Adipose tissue (tissue), 3 donors: ENCODE measurements around the gene SEC14L5. TPM values are rescaled to one million over a fixed set of nuclear protein-coding genes. Genes with fewer than 3 reads are reported as not detected.

Experiments used
- H3K27ac ChIP-seq: one replicate; pipeline ENCODE4 v1.5.1; 2013; ENCODE audit warnings: low read depth, low read length
- WGBS, 3 donors: extraction: QIAGEN DNeasy Blood & Tissue Kit; methylation state at CpG; one replicate each; pipeline ENCODE4 v1.1.7; 2013; 5-methylcytosine and 5-hydroxymethylcytosine counted together
- polyA plus RNA-seq, 3 donors: library from polyadenylated mRNA; stranded (reverse); fragments of 200-250 nt; gene quantifications; one replicate each; pipeline ENCODE4 v1.2.3, GENCODE V29; 2013
- donor health status: healthy with polysubstance abuse.
- donor health status: Bipolar disorder and iron deficiency.
- donor health status: healthy.

Gene SEC14L5
- polyA plus RNA-seq, 3 donors = 0.24 to 0.67 (median 0.27) TPM

- H3K27ac ChIP-seq = no peak overlapping the region
- WGBS, 3 donors = 34 to 49% (median 46%) methylated on average over 8 of the region's 8 CpGs
Measured at GRCh38 chr16:4972938-4973587, 14.9 kb downstream of the SEC14L5 start.

GRCh38 chr16:4976079-4976478 lies 17.9 kb downstream of the SEC14L5 start:
- H3K27ac ChIP-seq = no peak overlapping the region
- WGBS, 3 donors = 68 to 88% (median 83%) methylated on average over 2 of the region's 2 CpGs

- no peak overlapping the region for H3K27ac ChIP-seq
- WGBS, 3 donors = 30 to 85% (median 84%) methylated on average over 5 of the region's 5 CpGs
Measured at GRCh38 chr16:4976611-4977145, 18.5 kb downstream of the SEC14L5 start.

DNA sequence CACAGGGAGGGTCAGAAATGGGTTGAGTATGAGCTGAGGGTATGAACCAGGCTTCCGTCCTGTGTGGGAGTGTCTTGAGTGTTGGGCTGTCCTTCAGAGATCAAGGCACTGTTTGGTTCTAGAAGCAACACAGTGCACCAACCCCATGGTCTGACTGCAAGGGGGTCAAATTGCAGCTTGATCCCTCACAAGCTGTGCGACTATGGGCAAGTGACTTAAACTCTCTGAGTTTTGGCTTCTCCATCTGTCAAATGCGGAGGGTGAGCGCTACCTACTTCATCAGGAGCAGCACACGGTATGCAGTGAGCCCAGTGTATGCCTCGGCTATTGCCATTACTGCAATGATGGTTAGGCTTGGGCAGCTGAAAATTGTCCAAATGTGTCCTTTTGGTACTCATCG lies 21.0 kb downstream of the SEC14L5 start:
- WGBS, 3 donors = 81 to 90% (median 85%) methylated on average over 7 of the region's 7 CpGs
- H3K27ac ChIP-seq = no peak overlapping the region

GRCh38 chr16:4979736-4980660 lies 21.9 kb downstream of the SEC14L5 start:
- H3K27ac ChIP-seq = no peak overlapping the region
- 67 to 83% (median 73%) methylated on average over 25 of the region's 25 CpGs for WGBS, 3 donors

GRCh38 chr16:4980691-4981090 lies 22.6 kb downstream of the SEC14L5 start:
- H3K27ac ChIP-seq = no peak overlapping the region
- WGBS, 3 donors = 72 to 80% (median 74%) methylated on average over 10 of the region's 10 CpGs

- no peak overlapping the region for H3K27ac ChIP-seq
- 71 to 81% (median 76%) methylated on average over 7 of the region's 7 CpGs for WGBS, 3 donors
Measured at GRCh38 chr16:4981473-4981872, 23.3 kb downstream of the SEC14L5 start.

DNA sequence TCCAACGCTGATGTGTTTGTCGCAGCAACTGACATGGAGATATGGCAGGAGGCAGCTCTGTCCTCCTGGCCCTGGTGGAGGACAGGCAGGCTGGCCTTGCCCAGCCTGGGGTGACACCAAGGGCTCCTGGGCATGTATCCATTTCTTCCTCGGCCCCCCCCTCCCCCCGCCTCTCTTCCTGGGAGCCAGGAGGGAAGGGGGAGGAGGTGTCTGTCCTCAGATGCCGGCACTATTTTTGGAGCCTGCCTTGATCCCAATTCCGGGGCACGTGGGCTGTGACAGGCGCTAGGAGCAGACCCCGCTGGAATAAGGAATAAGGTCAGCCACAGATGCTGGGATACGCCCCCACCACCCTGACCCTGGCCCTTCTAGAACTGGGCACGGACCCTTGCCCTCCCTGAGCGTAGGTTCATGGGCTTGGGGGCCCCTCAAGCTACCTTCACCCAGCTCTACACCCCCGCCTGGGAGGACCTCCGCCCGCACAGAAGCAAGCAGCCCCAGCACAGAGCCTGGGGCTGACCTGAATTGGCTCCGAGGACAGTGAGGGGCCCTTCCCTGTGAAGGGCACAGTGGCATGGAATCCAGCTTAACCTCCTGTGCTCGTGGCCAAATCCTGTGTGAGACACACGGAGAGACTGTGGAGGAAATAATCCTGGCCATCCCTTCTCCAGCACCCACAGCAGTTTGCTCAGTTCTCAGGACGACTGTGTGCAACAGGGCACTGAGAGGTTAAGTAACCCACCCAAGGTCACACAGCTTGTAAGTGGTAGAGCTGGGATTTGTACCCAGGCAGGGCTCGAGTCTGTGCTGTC lies 24.1 kb downstream of the SEC14L5 start:
- WGBS, 3 donors = 45 to 58% (median 50%) methylated on average over 19 to 20 of the region's 20 CpGs
- no peak overlapping the region for H3K27ac ChIP-seq

DNA sequence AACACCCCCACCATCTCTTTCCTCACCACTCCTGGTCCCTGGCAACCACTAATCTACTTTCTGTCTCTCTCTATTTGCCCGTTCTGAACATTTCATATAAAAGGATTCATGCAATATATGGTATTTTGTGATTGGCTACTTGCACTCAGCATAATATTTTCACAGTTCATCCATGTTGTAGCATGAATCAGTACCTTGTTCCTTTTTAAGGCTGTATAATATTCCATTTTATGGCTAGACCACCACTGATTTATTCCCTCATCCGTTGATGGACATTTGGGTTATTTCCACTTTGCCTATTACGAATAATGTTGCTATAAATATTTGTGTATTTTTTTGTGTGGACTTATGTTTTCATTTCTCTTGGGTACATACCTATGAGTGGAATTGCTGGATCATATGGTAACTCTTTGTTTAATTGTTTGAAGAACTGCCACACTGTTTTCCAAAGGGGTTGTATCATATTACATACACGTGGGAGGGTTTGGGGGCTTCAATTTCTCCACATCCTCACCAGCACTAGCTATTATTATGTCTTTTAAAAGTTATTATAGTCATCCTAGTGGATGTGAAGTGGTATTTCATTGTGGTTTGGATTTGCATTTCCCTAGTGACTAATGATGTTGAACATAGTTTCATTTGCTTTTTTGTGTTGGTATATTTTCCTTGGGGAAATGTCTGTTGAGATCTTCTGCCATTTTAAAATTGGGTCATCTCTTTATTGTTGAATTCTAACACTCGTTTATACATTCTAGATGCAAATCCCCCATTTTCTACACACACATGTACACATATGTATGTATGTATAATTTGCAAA lies 26.3 kb downstream of the SEC14L5 start:
- WGBS, 3 donors = 68 to 73% (median 71%) methylated on average over 5 of the region's 5 CpGs
- H3K27ac ChIP-seq = no peak overlapping the region

- H3K27ac ChIP-seq = no peak overlapping the region
- WGBS, 3 donors = 1 to 3% (median 1%) methylated on average over 10 of the region's 10 CpGs
Measured at GRCh38 chr16:4987250-4987579, 29.1 kb downstream of the SEC14L5 start.

GRCh38 chr16:4987580-4988374 lies 29.6 kb downstream of the SEC14L5 start:
- H3K27ac ChIP-seq = no peak overlapping the region
- 17 to 19% (median 17%) methylated on average over 48 to 60 of the region's 60 CpGs for WGBS, 3 donors

GRCh38 chr16:4988647-4989046 lies 30.5 kb downstream of the SEC14L5 start:
- whole genome bisulfite sequencing, 3 donors = 86 to 89% (median 88%) methylated on average over 5 of the region's 5 CpGs
- no peak overlapping the region for H3K27ac ChIP-seq

DNA sequence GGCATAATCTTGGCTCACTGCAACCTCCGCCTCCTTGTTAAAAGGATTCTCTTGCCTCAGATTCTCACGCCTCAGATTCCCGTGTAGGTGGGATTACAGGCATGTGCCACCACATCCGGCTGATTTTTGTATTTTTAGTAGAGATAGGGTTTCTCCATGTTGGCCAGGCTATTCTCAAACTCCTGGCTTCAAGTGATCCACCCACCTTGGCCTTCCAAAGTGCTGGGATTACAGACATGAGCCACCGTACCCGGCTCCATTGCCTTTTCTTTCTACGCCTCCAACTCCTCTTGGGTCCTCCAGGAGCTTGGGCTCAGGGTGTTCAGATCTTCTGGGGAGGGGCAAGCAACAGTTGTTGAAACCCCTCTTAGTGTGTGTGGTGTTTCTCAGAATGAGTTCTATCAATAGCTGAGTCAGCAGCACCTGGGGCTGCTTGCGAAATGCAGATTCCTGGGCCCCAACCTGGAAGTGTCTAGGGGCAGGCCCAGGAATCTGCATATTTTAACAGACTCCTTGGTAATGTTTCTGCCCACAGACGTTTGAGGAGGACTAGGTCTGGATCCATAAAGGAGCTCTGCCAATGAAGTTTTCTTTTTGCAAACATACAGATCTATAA lies 31.4 kb downstream of the SEC14L5 start:
- H3K27ac ChIP-seq = no peak overlapping the region
- 84 to 87% (median 85%) methylated on average over 9 of the region's 9 CpGs for WGBS, 3 donors

GRCh38 chr16:4990415-4990814 lies 32.3 kb downstream of the SEC14L5 start:
- H3K27ac ChIP-seq = no peak overlapping the region
- 79 to 90% (median 88%) methylated on average over 8 of the region's 8 CpGs for WGBS, 3 donors

- WGBS, 3 donors = 90% methylated on average over 14 of the region's 14 CpGs
- no peak overlapping the region for H3K27ac ChIP-seq
Measured at GRCh38 chr16:4991754-4992153, 33.6 kb downstream of the SEC14L5 start.

- H3K27ac ChIP-seq = no peak overlapping the region
- 71 to 78% (median 75%) methylated on average over 17 of the region's 18 CpGs for WGBS, 3 donors
Measured at GRCh38 chr16:4994719-4995434, 36.7 kb downstream of the SEC14L5 start.
